ENCODE data around the gene GIMAP6.

GIMAP6 gene

GRCh38 chr7:150642926-150643325, 10.7 kb upstream of the GIMAP6 start:
- no peak for DNase-seq (ENCODE audit: low read depth, low spot score)
- CTCF ChIA-PET, result no interaction called here
- no peak for TF ChIP-seq CTCF (IDR thresholded peaks at IDR 0.05; ENCODE audit: insufficient read depth, low read length, missing control alignments)
- POLR2A ChIA-PET, result no interaction called here
- no peak overlapping the region for H3K4me3 ChIP-seq (ENCODE audit: low read depth, low read length)

- no peak for TF ChIP-seq CTCF (IDR thresholded peaks at IDR 0.05; ENCODE audit: insufficient read depth, low read length, missing control alignments)
- DNase-seq (ENCODE audit: low read depth, low spot score), result no peak
- POLR2A ChIA-PET, result no interaction called here
- CTCF ChIA-PET, result no interaction called here
- no peak overlapping the region for H3K4me3 ChIP-seq (ENCODE audit: low read depth, low read length)
These were observed 9.7 kb upstream of the GIMAP6 start for GRCh38 chr7:150641854-150642253.

- CTCF ChIA-PET, result no interaction called here
- no peak for DNase-seq (ENCODE audit: low read depth, low spot score)
- no peak overlapping the region for H3K4me3 ChIP-seq (ENCODE audit: low read depth, low read length)
- POLR2A ChIA-PET, result no interaction called here
- no peak for TF ChIP-seq CTCF (IDR thresholded peaks at IDR 0.05; ENCODE audit: insufficient read depth, low read length, missing control alignments)
These were observed 1.7 kb upstream of the GIMAP6 start for GRCh38 chr7:150633926-150634325.

- H3K4me3 ChIP-seq (ENCODE audit: low read depth, low read length), result no peak overlapping the region
- TF ChIP-seq CTCF (IDR thresholded peaks at IDR 0.05; ENCODE audit: insufficient read depth, low read length, missing control alignments), result no peak
- DNase-seq (ENCODE audit: low read depth, low spot score), result no peak
- POLR2A ChIA-PET, result no interaction called here
- CTCF ChIA-PET, result no interaction called here
These were observed 930 bp downstream of the GIMAP6 start for GRCh38 chr7:150631084-150631826.

GRCh38 chr7:150629347-150629746, 2.8 kb downstream of the GIMAP6 start:
- CTCF ChIA-PET, result no interaction called here
- TF ChIP-seq CTCF (IDR thresholded peaks at IDR 0.05; ENCODE audit: insufficient read depth, low read length, missing control alignments), result no peak
- POLR2A ChIA-PET, result no interaction called here
- DNase-seq (ENCODE audit: low read depth, low spot score), result no peak
- no peak overlapping the region for H3K4me3 ChIP-seq (ENCODE audit: low read depth, low read length)

- no peak overlapping the region for H3K4me3 ChIP-seq (ENCODE audit: low read depth, low read length)
- no peak for TF ChIP-seq CTCF (IDR thresholded peaks at IDR 0.05; ENCODE audit: insufficient read depth, low read length, missing control alignments)
- POLR2A ChIA-PET, result no interaction called here
- DNase-seq (ENCODE audit: low read depth, low spot score), result no peak
- CTCF ChIA-PET, result no interaction called here
These were observed 4.2 kb downstream of the GIMAP6 start for GRCh38 chr7:150627959-150628358.

Measured in AG04449 (cell line).